ENCODE data around the gene UNK. TPM values are rescaled to one million over a fixed set of nuclear protein-coding genes. Genes with fewer than 3 reads are reported as not detected.

Gene UNK
- total and polyA plus RNA-seq, 2 of the 13 experiments (the other 11 are each of a cell fraction or from before 2014, with no cell fraction given) = 31.6 to 33.0 TPM

GRCh38 chr17:75743625-75744206, 40.9 kb upstream of the UNK start:
- TF ChIP-seq CTCF (CRISPR knock-in tag; IDR thresholded peaks at IDR 0.05) (0 out of 2 replicates have a peak, but pooled peaks have one; percentile 8), ZBTB43 (CRISPR knock-in tag; conservative IDR thresholded peaks at IDR 0.05) (no peak), MXD4 (CRISPR knock-in tag; IDR thresholded peaks at IDR 0.05) (no peak), HNRNPL (IDR thresholded peaks at IDR 0.05; ENCODE audit: low read depth, low read length) (peak; percentile 62; the same call in 1 of the 2 replicates)
- intact Hi-C loops (cut with micrococcal nuclease; ENCODE audit: unreplicated experiment) = no loop called here
- Histone ChIP-seq H2AFZ (ENCODE audit: low read length) (no peak overlapping the region), H3K27ac (ENCODE audit: extremely low read length, insufficient read depth, low read length) (no peak overlapping the region), H3K4me2 (ENCODE audit: low read depth, low read length) (no peak overlapping the region), H4K20me1 (ENCODE audit: insufficient read depth, low read length) (no peaks in the 10 kb centered on the region), H3K4me1 (ENCODE audit: insufficient read depth, low read length) (peaks cover 21% of the 10 kb centered on the region), H3K79me2 (ENCODE audit: insufficient read depth, low read length) (no peaks in the 10 kb centered on the region), H3K36me3 (replicated peaks in 1 of 2; ENCODE audit: control insufficient read depth in 1 of 2, insufficient read depth in 2 of 2, low read length in 2 of 2) (no peaks in the 10 kb centered on the region), H3K9me3 (ENCODE audit: low read length) (no peaks in the 10 kb centered on the region), H3K9ac (ENCODE audit: insufficient read depth, low read depth, low read length) (no peak overlapping the region), H3K4me3 (replicated peaks in 1 of 3; ENCODE audit: insufficient read depth in 1 of 3, low read depth in 2 of 3, low read length in 3 of 3) (no peak overlapping the region), H3K27me3 (ENCODE audit: control insufficient read depth in 1 of 2, insufficient read depth in 2 of 2, low read length in 2 of 2) (peaks cover 0 to 4% of the 10 kb centered on the region in 2 experiments; a peak in 2 of 5 replicates)
- DNase-seq (ENCODE audit: low spot score) (no peak), FAIRE-seq (no peak), ATAC-seq (no peak)
- in situ Hi-C loops (cut with HindIII; ENCODE audit: extremely low pct_ligation_motif_present, low pct_unique_long_range_greater_than_20kb) = no loop called here
- BruUV-seq (replicated peaks) = no TSS peak
- POLR2A ChIA-PET = no interaction called here
- 78% methylated on average over 5 of the region's 25 CpGs for WGBS (ENCODE audit: low lambda C conversion rate)
- CTCF ChIA-PET (ENCODE audit: low intra/inter-chr PET ratio, low total read pairs) = no interaction called here

All from HepG2 (cell line).